GM12891 (cell line): ENCODE results near the gene SUPT6H.

Experiments used
- PAX5 ChIP-seq: IDR thresholded peaks from 2 replicates; pipeline ENCODE4 v1.6.1; 2011; ENCODE audit warnings: low read length, moderate library complexity, mild to moderate bottlenecking; ENCODE audit not compliant: insufficient read depth, severe bottlenecking
- POLR2A ChIP-seq: IDR thresholded peaks from 2 replicates; pipeline ENCODE4 v1.6.1; 2011; ENCODE audit warnings: low read depth, low read length, control low read depth
- POLR2AphosphoS5 ChIP-seq: IDR thresholded peaks from 2 replicates; pipeline ENCODE4 v1.6.1; 2011; ENCODE audit warnings: low read depth, low read length, control low read depth
- POU2F2 ChIP-seq: IDR thresholded peaks from 2 replicates; pipeline ENCODE4 v1.6.1; 2011; ENCODE audit warnings: low read depth, mild to moderate bottlenecking, control low read depth, low read length, moderate library complexity
- SPI1 ChIP-seq: IDR thresholded peaks from 2 replicates; pipeline ENCODE4 v1.6.1; 2011; ENCODE audit warnings: low read depth, low read length, control low read depth
- TAF1 ChIP-seq: IDR thresholded peaks from 2 replicates; pipeline ENCODE4 v1.6.1; 2011; ENCODE audit warnings: low read depth, low read length, control low read depth

- TF ChIP-seq POLR2A (no peak), POLR2AphosphoS5 (no peak), POU2F2 (no peak), TAF1 (no peak), SPI1 (no peak), PAX5 (no peak)
These were observed 72.8 kb downstream of the SUPT6H start for GRCh38 chr17:28734712-28735241.
